NAMALWA (cell line): Measurements from ENCODE around the gene CENPP.
A peak's percentile ranks its signal among the peaks of the same experiment; 100 is the strongest.
"Not testable (repeated sequence)": the region's sequence is repeated elsewhere in the genome, so short reads cannot be mapped to it uniquely, and the experiment has no call there.

ENCODE experiments used
- DNase-seq: peaks from one replicate; pipeline ENCODE4 v3.0.0-alpha.2; 2015; ENCODE audit warnings: low spot score

CENPP gene

DNA sequence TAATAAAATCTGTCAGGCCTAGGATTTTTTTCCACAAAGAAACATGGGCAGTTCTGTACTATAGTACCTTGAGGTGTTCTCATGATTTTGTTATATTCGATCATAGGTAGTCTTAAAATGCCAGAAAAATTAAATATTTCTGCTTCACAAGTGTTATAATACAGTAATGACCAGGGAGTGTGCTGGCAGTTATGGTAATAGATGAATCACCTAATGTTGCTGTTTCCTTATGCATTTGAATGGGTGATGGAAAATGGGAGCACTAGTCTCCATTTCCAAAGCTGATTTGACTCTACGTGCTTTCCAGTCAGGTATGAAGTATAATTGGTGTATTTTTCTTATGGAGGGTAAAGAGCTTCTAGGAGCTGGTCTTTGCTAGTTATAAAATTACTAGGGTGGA, 54.9 kb downstream of the CENPP start:
- no peak for DNase-seq

GRCh38 chr9:92381775-92382174, 56.0 kb downstream of the CENPP start:
- no peak for DNase-seq

DNA sequence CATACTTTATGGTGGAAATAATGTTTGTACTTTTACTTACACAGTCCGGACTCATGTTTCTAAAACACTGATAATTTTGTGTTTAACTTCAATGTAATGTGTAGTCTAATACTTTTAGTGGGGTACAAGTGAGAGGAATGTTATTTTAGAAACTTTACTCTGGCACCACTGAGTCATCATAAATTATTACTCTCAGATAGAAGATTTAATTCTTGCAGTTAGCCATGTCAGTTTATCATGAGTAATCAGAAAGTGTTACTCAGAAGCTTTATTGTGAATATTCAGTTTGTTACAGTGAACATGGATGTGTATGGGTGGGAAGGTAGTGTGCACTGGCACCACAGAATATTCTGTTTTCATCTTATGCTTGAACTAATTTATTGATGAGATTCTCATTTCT, 58.6 kb downstream of the CENPP start:
- DNase-seq: no peak

GRCh38 chr9:92385001-92385400, 59.2 kb downstream of the CENPP start:
- no peak for DNase-seq

GRCh38 chr9:92385477-92385876, 59.7 kb downstream of the CENPP start:
- DNase-seq: no peak

DNA sequence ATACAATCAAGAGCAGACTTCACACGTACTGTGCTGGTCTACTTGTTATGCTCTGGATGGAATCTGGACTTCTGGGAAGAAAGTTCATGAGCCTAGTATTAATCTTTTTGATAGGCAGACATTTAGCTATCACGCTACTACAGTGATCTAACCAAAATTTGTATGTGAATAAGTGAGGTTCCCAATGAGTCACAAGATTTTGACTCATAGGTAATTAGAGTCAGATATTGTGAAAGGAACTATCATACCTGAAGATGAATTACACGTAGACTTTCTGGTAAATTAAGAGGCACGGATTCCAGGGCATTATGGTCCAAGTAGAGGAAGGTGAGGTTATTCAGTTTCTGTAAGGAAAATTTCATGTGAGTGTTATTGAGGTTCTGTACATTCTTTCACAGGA, 60.2 kb downstream of the CENPP start:
- DNase-seq: no peak

DNA sequence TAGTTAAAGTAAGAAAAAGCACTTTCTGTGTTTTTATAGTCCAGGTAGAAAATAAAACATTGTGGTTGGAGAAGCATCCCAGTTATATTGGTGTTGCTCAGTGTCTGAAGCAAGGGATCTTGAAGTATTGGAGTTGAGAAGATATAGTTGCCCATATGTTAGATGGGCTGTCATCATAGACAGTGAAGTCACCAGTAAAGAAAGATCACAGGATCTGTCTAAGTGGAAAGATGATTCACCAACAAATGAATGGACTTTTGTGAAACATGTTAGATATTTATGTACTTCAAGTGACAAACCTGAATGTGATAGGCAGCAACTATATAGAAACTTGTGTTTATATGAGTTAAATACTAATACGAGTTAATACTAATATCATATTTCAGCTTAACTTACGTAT, 66.9 kb downstream of the CENPP start:
- no peak for DNase-seq

- no peak for DNase-seq
These were observed 67.9 kb downstream of the CENPP start for GRCh38 chr9:92393686-92394085.

DNA sequence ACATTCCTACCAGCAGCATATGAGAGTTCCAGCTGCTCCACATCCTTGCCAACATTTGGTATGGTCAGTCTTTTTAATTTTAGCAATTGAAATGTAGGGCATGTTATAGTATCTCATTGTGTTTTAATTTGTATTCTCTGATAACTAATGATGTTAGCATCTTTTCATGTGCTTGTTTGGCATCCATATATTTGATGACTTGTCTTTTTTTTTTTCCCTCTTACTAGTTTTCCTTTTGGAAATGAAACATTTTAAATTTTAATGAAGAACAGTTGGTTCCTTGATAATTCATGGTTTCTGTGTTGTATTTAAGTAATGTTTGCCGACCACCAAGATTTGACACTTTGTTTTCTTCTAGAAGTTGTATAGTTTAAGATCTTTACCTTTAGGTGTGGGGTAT, 69.9 kb downstream of the CENPP start:
- DNase-seq: no peak

DNA sequence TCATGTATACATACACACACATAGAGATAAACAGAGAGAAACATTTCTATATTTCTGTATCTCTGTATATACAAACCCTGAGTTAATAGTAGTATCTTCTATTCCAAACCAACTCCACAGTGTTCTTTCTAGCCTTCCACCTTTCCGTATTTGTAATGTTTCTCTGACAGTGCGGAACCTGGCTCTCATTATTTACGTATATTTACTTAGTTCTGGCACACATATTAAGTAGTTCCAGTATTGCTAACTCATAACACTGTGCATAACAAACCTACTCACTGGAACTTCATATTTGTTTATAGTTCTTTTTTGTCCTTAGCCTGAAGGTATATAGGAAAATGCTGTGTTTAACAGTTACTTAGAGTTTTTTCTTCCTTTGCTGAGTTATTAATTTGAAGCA, 72.1 kb downstream of the CENPP start:
- no peak for DNase-seq

- DNase-seq: no peak
These were observed 76.6 kb downstream of the CENPP start for GRCh38 chr9:92402360-92402759.

GRCh38 chr9:92402826-92403745, 77.3 kb downstream of the CENPP start:
- DNase-seq: no peak

GRCh38 chr9:92404042-92404836, 78.5 kb downstream of the CENPP start, which contains the start of gene OGN:
Gene OGN (minus strand): TSS chr9:92404578. CDS start chr9:92403407, 1,171 bp downstream.
- no peak for DNase-seq

- peak; percentile 35 for DNase-seq
These were observed 80.1 kb downstream of the CENPP start for GRCh38 chr9:92405818-92406217.

DNA sequence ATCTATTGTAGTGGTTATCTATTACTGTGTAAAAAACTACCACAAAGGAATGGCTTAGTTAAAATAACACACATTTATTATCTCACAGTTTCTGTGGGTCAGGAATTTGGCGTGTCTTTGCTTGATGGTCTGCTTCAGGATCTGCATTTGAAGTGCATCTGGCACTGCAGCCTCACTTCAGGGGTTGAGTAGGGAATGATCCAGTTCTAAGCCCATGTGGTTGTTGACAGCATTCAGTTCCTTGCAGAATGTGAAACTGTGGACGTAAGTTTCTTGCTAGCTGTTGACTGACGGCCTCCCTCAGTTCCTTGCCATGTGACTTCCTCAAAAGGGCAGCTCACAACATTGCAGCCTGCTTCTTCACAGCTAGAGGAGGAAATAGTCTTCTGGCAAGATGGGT, 80.7 kb downstream of the CENPP start:
- DNase-seq: peak; percentile 71

- no peak for DNase-seq
These were observed 82.1 kb downstream of the CENPP start for GRCh38 chr9:92407818-92408217.

GRCh38 chr9:92408747-92409478, 83.2 kb downstream of the CENPP start:
- no peak for DNase-seq

DNA sequence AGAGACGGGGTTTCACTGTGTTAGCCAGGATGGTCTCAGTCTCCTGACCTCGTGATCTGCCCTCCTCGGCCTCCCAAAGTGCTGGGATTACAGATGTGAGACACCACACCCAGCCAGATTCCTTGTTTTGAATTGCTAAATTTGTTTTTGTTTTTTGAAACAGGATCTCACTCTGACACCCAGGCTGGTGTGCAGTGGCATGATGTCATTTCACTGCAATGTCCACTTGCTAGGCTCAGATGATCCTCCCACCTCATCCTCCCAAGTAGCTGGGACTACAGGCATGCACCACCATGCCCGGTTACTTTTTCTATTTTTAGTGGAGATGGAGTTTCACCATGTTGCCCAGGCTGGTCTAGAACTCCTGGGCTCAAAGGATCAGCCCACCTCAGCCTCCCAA, 85.4 kb downstream of the CENPP start:
- not testable (repeated sequence) for DNase-seq

GRCh38 chr9:92414566-92414965, 88.8 kb downstream of the CENPP start:
- peak; percentile 22 for DNase-seq

- DNase-seq: no peak
These were observed 97.0 kb downstream of the CENPP start for GRCh38 chr9:92422611-92423338.

DNA sequence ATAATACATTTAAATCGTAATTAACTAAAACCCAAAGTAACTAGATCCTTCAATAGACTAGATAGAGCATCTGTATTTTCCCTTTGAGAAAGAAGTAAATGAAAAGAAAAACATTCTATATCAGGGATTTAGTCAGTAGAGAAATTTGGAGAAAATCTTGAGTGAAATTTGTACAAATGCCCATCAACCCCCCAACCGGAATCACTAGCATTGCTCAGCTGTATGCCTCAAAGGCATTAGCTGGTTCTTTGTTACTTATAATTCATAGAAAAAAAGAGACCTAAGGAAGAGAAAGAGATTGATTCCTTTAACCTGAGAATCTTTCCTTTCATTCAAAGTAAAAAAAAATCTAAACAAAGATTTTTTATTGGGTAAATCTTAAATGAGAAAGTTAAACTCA, 97.9 kb downstream of the CENPP start:
- no peak for DNase-seq

- no peak for DNase-seq
These were observed 98.6 kb downstream of the CENPP start, which contains the start of gene OMD for GRCh38 chr9:92424340-92424739. Gene OMD (minus strand): TSS chr9:92424471. CDS start chr9:92417558, 6,913 bp downstream.
